Panc1 (cell line): ENCODE results near the gene ANKRD13D.

ENCODE experiments used
- CTCF ChIP-seq: fragments of 450-650 bp; IDR thresholded peaks from 2 replicates; pipeline ENCODE4 v1.5.1; 2017; ENCODE audit warnings: mild to moderate bottlenecking
- POLR2AphosphoS5 ChIP-seq: IDR thresholded peaks from 2 replicates; pipeline ENCODE4 v1.6.1; 2012; ENCODE audit warnings: mild to moderate bottlenecking, low read depth, low read length, moderate library complexity
- REST ChIP-seq, 2 experiments: IDR thresholded peaks; 2 replicates each; pipeline ENCODE4 v1.6.1; 2011 to 2012; ENCODE audit warnings: low read depth in 2 of 2, control low read depth in 1 of 2, low read length in 1 of 2, mild to moderate bottlenecking in 1 of 2, moderate library complexity in 1 of 2; ENCODE audit not compliant: insufficient read depth in 1 of 2
- SIN3A ChIP-seq: IDR thresholded peaks from 2 replicates; pipeline ENCODE4 v1.6.1; 2012; ENCODE audit warnings: low read depth, mild to moderate bottlenecking, low read length, moderate library complexity, borderline replicate concordance; ENCODE audit not compliant: insufficient read depth
- TCF7L2 ChIP-seq: IDR thresholded peaks from 2 replicates; pipeline ENCODE4 v1.6.1; 2011; ENCODE audit warnings: mild to moderate bottlenecking, low read depth, low read length, inconsistent platforms

- no peak for TF ChIP-seq CTCF
- no peak for TF ChIP-seq SIN3A
- no peak; the same call in 1 of the 2 replicates for TF ChIP-seq POLR2AphosphoS5
- TF ChIP-seq TCF7L2: no peak
- TF ChIP-seq REST (IDR thresholded peaks at IDR 0.05; ENCODE audit: insufficient read depth in 1 of 2, low read depth in 2 of 2, low read length in 1 of 2): no peak
Measured at GRCh38 chr11:67253872-67254624, 35.1 kb upstream of the ANKRD13D start.
